PC-9 (cell line): ENCODE data around the gene CBLB. TPM values are rescaled to one million over a fixed set of nuclear protein-coding genes. Genes with fewer than 3 reads are reported as not detected.

Source experiments
- BruUV-seq: library from RNA; stranded (reverse); fragments of 400-500 nt; replicated peaks from 2 replicates; lab custom pipeline; 2021; lab: Mats Ljungman, UMichigan
- CTCF ChIA-PET: fragments of 300-600 bp; sonication (Branson Sonifier 250); formaldehyde crosslinking; loops from one replicate; lab custom pipeline; 2022; ENCODE audit warnings: antibody characterized with exemption; lab: Charles Lee
- POLR2A ChIA-PET: fragments of 300-600 bp; sonication (Branson Sonifier 250); formaldehyde crosslinking; loops from one replicate; lab custom pipeline; 2022; ENCODE audit warnings: antibody characterized with exemption; ENCODE audit not compliant: unreplicated experiment; lab: Charles Lee
- DNase-seq, 2 experiments: peaks; one replicate each; pipeline versions ENCODE4 v3.0.0 to v3.0.0-alpha.2; 2015 to 2022; ENCODE audit warnings: mixed read lengths in 1 of 2
- H2AFZ ChIP-seq: fragments of 200-600 bp; sonication (generic); 2 replicates; pipeline ENCODE4 v1.8.1; 2017; ENCODE audit warnings: antibody characterized with exemption
- H3F3A ChIP-seq: fragments of 200-600 bp; sonication (generic); 2 replicates; pipeline ENCODE4 v1.8.1; 2017; ENCODE audit warnings: antibody characterized with exemption, mild to moderate bottlenecking, low read depth; ENCODE audit not compliant: insufficient read depth
- H3K27ac ChIP-seq: fragments of 200-600 bp; sonication (generic); 2 replicates; pipeline ENCODE4 v1.6.1; 2016; ENCODE audit warnings: mixed run types
- H3K27me3 ChIP-seq: fragments of 200-600 bp; sonication (generic); 2 replicates; pipeline ENCODE4 v1.6.1; 2016; ENCODE audit warnings: low read depth, mixed run types; ENCODE audit not compliant: insufficient read depth
- H3K36me3 ChIP-seq: fragments of 200-600 bp; sonication (generic); 2 replicates; pipeline ENCODE4 v1.6.1; 2016; ENCODE audit warnings: low read depth, mixed run types
- H3K4me1 ChIP-seq: fragments of 200-600 bp; sonication (generic); replicated peaks from 2 replicates; pipeline ENCODE4 v1.6.1; 2016; ENCODE audit warnings: mixed run types; ENCODE audit not compliant: insufficient read depth
- H3K4me2 ChIP-seq: fragments of 200-600 bp; sonication (generic); 2 replicates; pipeline ENCODE4 v1.6.1; 2017; ENCODE audit warnings: mixed run types
- H3K4me3 ChIP-seq: fragments of 200-600 bp; sonication (generic); 2 replicates; pipeline ENCODE4 v1.6.1; 2016; ENCODE audit warnings: mixed run types
- H3K79me2 ChIP-seq: fragments of 200-600 bp; sonication (generic); 2 replicates; pipeline ENCODE4 v1.6.1; 2017; ENCODE audit warnings: low read depth, mixed run types
- H3K9me2 ChIP-seq: fragments of 200-600 bp; sonication (generic); 2 replicates; pipeline ENCODE4 v1.8.1; 2017; ENCODE audit warnings: mild to moderate bottlenecking; ENCODE audit not compliant: insufficient read depth
- H3K9me3 ChIP-seq: fragments of 200-600 bp; sonication (generic); 2 replicates; pipeline ENCODE4 v1.8.1; 2016; ENCODE audit warnings: low read depth; ENCODE audit not compliant: insufficient read depth
- H4K20me1 ChIP-seq: fragments of 200-600 bp; sonication (generic); 2 replicates; pipeline ENCODE4 v1.8.1; 2017; ENCODE audit not compliant: insufficient read depth
- EZH2 ChIP-seq: fragments of 200-600 bp; sonication (generic); IDR thresholded peaks from 2 replicates; pipeline ENCODE4 v1.8.0; 2017; ENCODE audit warnings: antibody characterized with exemption, low read depth
- intact Hi-C: fragments of 100-400 bp; cut with micrococcal nuclease; formaldehyde crosslinking; loops from one replicate; pipeline ENCODE4 v1.10.0; 2022; ENCODE audit not compliant: unreplicated experiment
- total RNA-seq: library from RNA; stranded (reverse); gene quantifications from 2 replicates; pipeline ENCODE4 v1.2.3, GENCODE V29; 2021
- TF ChIP-seq, protein P1 (sequence below): fragments of 200-600 bp; sonication (generic); conservative IDR thresholded peaks from 2 replicates; pipeline ENCODE4 v1.6.1; 2017; ENCODE audit warnings: mixed run types, antibody characterized with exemption, mild to moderate bottlenecking, moderate library complexity

The CBLB gene
- total RNA-seq, 1 experiment from 2014 or later = 44.0 TPM

DNA sequence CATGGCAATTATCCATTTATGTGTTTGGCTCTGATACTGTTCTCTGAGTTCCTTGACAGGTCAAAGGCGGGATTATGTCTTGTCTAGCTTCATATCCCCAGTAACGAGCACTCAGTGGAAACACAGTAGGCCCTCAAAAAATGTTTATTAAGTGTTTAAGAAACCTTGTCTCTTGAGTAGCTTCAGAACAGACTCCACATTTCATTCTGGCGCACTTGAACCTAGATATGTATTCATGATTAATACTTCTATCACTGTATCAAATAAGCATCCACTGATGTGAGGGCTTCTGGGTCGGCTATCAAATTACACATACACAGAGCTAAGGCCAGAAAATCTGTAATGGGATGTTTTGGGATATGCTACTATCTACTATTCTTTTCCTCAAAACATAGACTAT lies 4.6 kb downstream of the CBLB start:
- H3K4me2 ChIP-seq = no peak overlapping the region
- H3F3A ChIP-seq = no peaks in the 10 kb centered on the region

DNA sequence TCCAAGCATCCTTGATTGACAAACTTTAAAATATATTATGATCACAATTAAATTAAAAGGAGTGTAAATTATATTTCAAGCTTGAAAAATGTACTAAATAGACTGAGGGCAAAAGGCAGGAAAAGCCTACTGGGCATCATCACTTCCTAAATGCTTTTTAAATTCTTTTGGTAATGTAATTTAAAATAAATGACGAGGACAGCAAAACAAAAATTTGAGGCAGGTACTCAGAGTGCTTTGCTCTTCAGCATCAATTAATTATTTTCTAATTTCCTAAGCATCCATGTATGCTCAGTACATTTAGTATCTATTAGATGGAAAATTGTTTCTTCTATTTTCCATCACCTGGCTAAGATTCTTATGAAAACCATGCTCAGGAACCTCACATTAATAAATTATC lies 5.2 kb downstream of the CBLB start:
- no peak overlapping the region for H3K27ac ChIP-seq
- H2AFZ ChIP-seq = no peak overlapping the region
- no peak for DNase-seq
- TF ChIP-seq, protein P1, sequence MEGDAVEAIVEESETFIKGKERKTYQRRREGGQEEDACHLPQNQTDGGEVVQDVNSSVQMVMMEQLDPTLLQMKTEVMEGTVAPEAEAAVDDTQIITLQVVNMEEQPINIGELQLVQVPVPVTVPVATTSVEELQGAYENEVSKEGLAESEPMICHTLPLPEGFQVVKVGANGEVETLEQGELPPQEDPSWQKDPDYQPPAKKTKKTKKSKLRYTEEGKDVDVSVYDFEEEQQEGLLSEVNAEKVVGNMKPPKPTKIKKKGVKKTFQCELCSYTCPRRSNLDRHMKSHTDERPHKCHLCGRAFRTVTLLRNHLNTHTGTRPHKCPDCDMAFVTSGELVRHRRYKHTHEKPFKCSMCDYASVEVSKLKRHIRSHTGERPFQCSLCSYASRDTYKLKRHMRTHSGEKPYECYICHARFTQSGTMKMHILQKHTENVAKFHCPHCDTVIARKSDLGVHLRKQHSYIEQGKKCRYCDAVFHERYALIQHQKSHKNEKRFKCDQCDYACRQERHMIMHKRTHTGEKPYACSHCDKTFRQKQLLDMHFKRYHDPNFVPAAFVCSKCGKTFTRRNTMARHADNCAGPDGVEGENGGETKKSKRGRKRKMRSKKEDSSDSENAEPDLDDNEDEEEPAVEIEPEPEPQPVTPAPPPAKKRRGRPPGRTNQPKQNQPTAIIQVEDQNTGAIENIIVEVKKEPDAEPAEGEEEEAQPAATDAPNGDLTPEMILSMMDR = no peak
- no peak for TF ChIP-seq EZH2
- no peak overlapping the region for H3K4me3 ChIP-seq
- ChIA-PET CTCF (interaction anchor here (0.7 kb wide), 1 partner anchor 32 kb away, joined by 4 read pairs; no protein-coding TSS in a partner anchor), POLR2A (no interaction called here)
- no peaks in the 10 kb centered on the region for H3K9me3 ChIP-seq
- H4K20me1 ChIP-seq = no peaks in the 10 kb centered on the region
- no peak overlapping the region for H3K4me2 ChIP-seq
- intact Hi-C loops = no loop called here
- H3K79me2 ChIP-seq = peaks cover 11% of the 10 kb centered on the region; the same call in 1 of the 2 replicates
- no TSS peak for BruUV-seq
- peaks cover 15% of the 10 kb centered on the region; the same call in 1 of the 2 replicates for H3K36me3 ChIP-seq
- no peaks in the 10 kb centered on the region for H3K27me3 ChIP-seq
- no peaks in the 10 kb centered on the region for H3K9me2 ChIP-seq
- H3F3A ChIP-seq = no peaks in the 10 kb centered on the region
- H3K4me1 ChIP-seq = peaks cover 23% of the 10 kb centered on the region

More for the DNA sequence above, 4.6 kb downstream of the CBLB start:
- no peak overlapping the region for H2AFZ ChIP-seq
- H3K27ac ChIP-seq = no peak overlapping the region
- H4K20me1 ChIP-seq = no peaks in the 10 kb centered on the region
- ChIA-PET POLR2A (interaction anchor here (0.6 kb wide), 1 partner anchor 1206 kb away, joined by 3 read pairs; no protein-coding TSS in a partner anchor), CTCF (no interaction called here)
- H3K4me3 ChIP-seq = no peak overlapping the region
- H3K9me2 ChIP-seq = no peaks in the 10 kb centered on the region
- H3K36me3 ChIP-seq = peaks cover 15% of the 10 kb centered on the region; the same call in 1 of the 2 replicates
- no peaks in the 10 kb centered on the region for H3K9me3 ChIP-seq
- intact Hi-C loops = no loop called here
- BruUV-seq = no TSS peak
- no peaks in the 10 kb centered on the region for H3K27me3 ChIP-seq
- H3K4me1 ChIP-seq = peaks cover 23% of the 10 kb centered on the region
- TF ChIP-seq, protein P1 = no peak
- TF ChIP-seq EZH2 = no peak
- no peak for DNase-seq
- H3K79me2 ChIP-seq = peaks cover 11% of the 10 kb centered on the region; the same call in 1 of the 2 replicates

DNA sequence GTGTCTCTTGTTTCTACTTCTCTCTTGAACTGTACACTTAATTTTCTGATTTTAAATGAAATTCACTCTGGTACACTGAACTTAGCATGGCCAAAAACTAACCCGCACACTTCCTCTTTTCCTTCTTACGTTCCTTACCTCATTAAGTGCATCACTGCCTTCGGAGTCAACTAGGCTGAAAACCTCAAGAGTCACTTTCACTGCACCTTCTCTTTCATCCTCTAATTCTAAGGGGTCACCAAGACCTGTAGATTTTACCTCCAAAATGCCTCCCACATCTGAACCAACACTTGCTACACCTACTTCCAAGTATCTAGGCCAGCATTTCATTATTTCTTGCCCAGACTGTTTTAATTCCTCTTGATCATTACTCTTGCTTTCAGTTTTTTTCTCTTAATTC lies 6.6 kb downstream of the CBLB start:
- no peak overlapping the region for H3K4me2 ChIP-seq
- no peaks in the 10 kb centered on the region for H3K9me2 ChIP-seq
- peaks cover 15% of the 10 kb centered on the region; the same call in 1 of the 2 replicates for H3K36me3 ChIP-seq
- no TSS peak for BruUV-seq
- peaks cover 15% of the 10 kb centered on the region for H3K4me1 ChIP-seq
- ChIA-PET CTCF (no interaction called here), POLR2A (no interaction called here)
- intact Hi-C loops = no loop called here
- H3K79me2 ChIP-seq = 0 out of 2 replicates have a peak, but pooled peaks cover under 1% of the 10 kb centered on the region
- H3K9me3 ChIP-seq = no peaks in the 10 kb centered on the region
- no peaks in the 10 kb centered on the region for H3F3A ChIP-seq
- no peak overlapping the region for H2AFZ ChIP-seq
- H3K4me3 ChIP-seq = no peak overlapping the region
- H3K27ac ChIP-seq = no peak overlapping the region
- H4K20me1 ChIP-seq = no peaks in the 10 kb centered on the region
- H3K27me3 ChIP-seq = no peaks in the 10 kb centered on the region
- TF ChIP-seq EZH2 = no peak
- TF ChIP-seq, protein P1 = no peak
- no peak for DNase-seq
